GM23248 (cell line): ENCODE data around the gene PPP1R3F. TPM values are rescaled to one million over a fixed set of nuclear protein-coding genes. Genes with fewer than 3 reads are reported as not detected.
"Not testable (repeated sequence)": the region's sequence is repeated elsewhere in the genome, so short reads cannot be mapped to it uniquely, and the experiment has no call there.

Source experiments
- DNase-seq: peaks from one replicate; pipeline ENCODE4 v3.0.0-alpha.2; 2015
- H2AFZ ChIP-seq: fragments of 200-600 bp; sonication (generic); 2 replicates; pipeline ENCODE4 v1.6.1; 2016; ENCODE audit warnings: antibody characterized with exemption
- H3F3A ChIP-seq: fragments of 200-600 bp; sonication (generic); 2 replicates; pipeline ENCODE4 v1.6.1; 2016; ENCODE audit warnings: mild to moderate bottlenecking, antibody characterized with exemption, mixed run types; ENCODE audit not compliant: insufficient read depth
- H3K27ac ChIP-seq: fragments of 200-600 bp; sonication (generic); 2 replicates; pipeline ENCODE4 v1.5.1; 2016; ENCODE audit warnings: mild to moderate bottlenecking
- H3K27me3 ChIP-seq: fragments of 200-600 bp; sonication (generic); replicated peaks from 2 replicates; pipeline ENCODE4 v1.6.1; 2016; ENCODE audit warnings: mild to moderate bottlenecking; ENCODE audit not compliant: insufficient read depth
- H3K36me3 ChIP-seq: fragments of 200-600 bp; sonication (generic); 2 replicates; pipeline ENCODE4 v1.6.1; 2016; ENCODE audit warnings: low read depth, mild to moderate bottlenecking
- H3K4me1 ChIP-seq: fragments of 200-600 bp; sonication (generic); 2 replicates; pipeline ENCODE4 v1.6.1; 2016; ENCODE audit warnings: mild to moderate bottlenecking; ENCODE audit not compliant: insufficient read depth
- H3K4me2 ChIP-seq: fragments of 200-600 bp; sonication (generic); one replicate; pipeline ENCODE4 v1.6.1; 2016; ENCODE audit warnings: mild to moderate bottlenecking; ENCODE audit not compliant: unreplicated experiment
- H3K4me3 ChIP-seq: fragments of 200-600 bp; sonication (generic); 2 replicates; pipeline ENCODE4 v1.5.1; 2016; ENCODE audit warnings: mild to moderate bottlenecking
- H3K79me2 ChIP-seq: fragments of 200-600 bp; sonication (generic); 2 replicates; pipeline ENCODE4 v1.6.1; 2016; ENCODE audit warnings: mild to moderate bottlenecking; ENCODE audit not compliant: insufficient read depth
- H3K9ac ChIP-seq: fragments of 200-600 bp; sonication (generic); 2 replicates; pipeline ENCODE4 v1.6.1; 2016; ENCODE audit warnings: mild to moderate bottlenecking
- H3K9me2 ChIP-seq: fragments of 200-600 bp; sonication (generic); 2 replicates; pipeline ENCODE4 v1.6.1; 2016; ENCODE audit warnings: mixed run types, mild to moderate bottlenecking, moderate library complexity; ENCODE audit not compliant: insufficient read depth
- H3K9me3 ChIP-seq: fragments of 200-600 bp; sonication (generic); one replicate; pipeline ENCODE4 v1.6.1; 2017; ENCODE audit warnings: low read depth
- H4K20me1 ChIP-seq: fragments of 200-600 bp; sonication (generic); 2 replicates; pipeline ENCODE4 v1.6.0; 2016; ENCODE audit not compliant: insufficient read depth
- WGBS, 2 experiments: methylation state at CpG; one replicate each; pipeline ENCODE4 v1.1.6; 2015 to 2017; ENCODE audit warnings: low lambda C conversion rate in 2 of 2, low coverage in 1 of 2; ENCODE audit errors: missing lambda C conversion rate in 2 of 2; 5-methylcytosine and 5-hydroxymethylcytosine counted together
- in situ Hi-C: fragments of 300-500 bp; cut with MboI; formaldehyde crosslinking; loops from 2 replicates; pipeline ENCODE4 v1.15.0; 2020
- polyA plus RNA-seq: library from polyadenylated mRNA; unstranded; fragments of >200 nt; fragmentation: Nextera tagmentation; extraction: Ambion mirVana; gene quantifications from 2 replicates; pipeline ENCODE4 v1.2.1, GENCODE V29; 2016
- total RNA-seq: library from RNA; depleted of rRNA; stranded (reverse); fragments of >200 nt; shearing (Covaris generic); gene quantifications from 2 replicates; pipeline ENCODE4 v1.2.3, GENCODE V29; 2014; rRNA removed

The PPP1R3F gene
- total and polyA plus RNA-seq, 2 experiments from 2014 or later: 4.4 to 10.6 TPM

- H3K4me1 ChIP-seq, H2AFZ ChIP-seq, H3K9me3 ChIP-seq, DNase-seq, H3K79me2 ChIP-seq, H3K27me3 ChIP-seq, H4K20me1 ChIP-seq, H3K9me2 ChIP-seq, H3K27ac ChIP-seq, H3K9ac ChIP-seq, H3K36me3 ChIP-seq, in situ Hi-C loops, H3K4me2 ChIP-seq, H3F3A ChIP-seq, H3K4me3 ChIP-seq: not testable (repeated sequence)
- WGBS, 2 experiments: no CpG with 5 or more reads among the region's 16 CpGs
Measured at GRCh38 chrX:49331282-49331681, 61.7 kb downstream of the PPP1R3F start, which contains the start of gene GAGE13. GAGE13 (plus strand) TSS chrX:49331582; CDS start chrX:49332738, 1,156 bp downstream.

GRCh38 chrX:49331841-49332240, 62.2 kb downstream of the PPP1R3F start:
- H3K27ac ChIP-seq, H3K9ac ChIP-seq, H3K9me2 ChIP-seq, H3K79me2 ChIP-seq, H3K4me2 ChIP-seq, DNase-seq, H4K20me1 ChIP-seq, H3K9me3 ChIP-seq, H2AFZ ChIP-seq, H3K36me3 ChIP-seq, H3F3A ChIP-seq, in situ Hi-C loops, H3K4me1 ChIP-seq, H3K27me3 ChIP-seq, H3K4me3 ChIP-seq: not testable (repeated sequence)
- WGBS, 2 experiments: 79 to 93% methylated on average over 11 to 16 of the region's 26 CpGs

Other genes starting within 250 kb of the PPP1R3F start
- gene TFE3, start 226.4 kb upstream of the PPP1R3F start, total RNA-seq: 72.5 and 85.6 TPM in 2 replicates
- gene TFE3, start 226.4 kb upstream of the PPP1R3F start, polyA plus RNA-seq: 53.0 and 57.3 TPM in 2 replicates
- 0.22 TPM in 1 of 2 replicates, not detected in the other for gene CCDC120, start 210.8 kb upstream of the PPP1R3F start, total RNA-seq
- 0.94 and 1.3 TPM in 2 replicates for gene CCDC120, start 210.8 kb upstream of the PPP1R3F start, polyA plus RNA-seq
- 17.5 and 24.6 TPM in 2 replicates for gene PRAF2, start 195.8 kb upstream of the PPP1R3F start, total RNA-seq
- 141 and 143 TPM in 2 replicates for gene PRAF2, start 195.8 kb upstream of the PPP1R3F start, polyA plus RNA-seq
- 78.5 and 91.9 TPM in 2 replicates for gene WDR45, start 189.9 kb upstream of the PPP1R3F start, total RNA-seq
- gene WDR45, start 189.9 kb upstream of the PPP1R3F start, polyA plus RNA-seq: 101 and 103 TPM in 2 replicates
- 19.7 and 22.4 TPM in 2 replicates for gene GPKOW, start 146.1 kb upstream of the PPP1R3F start, total RNA-seq
- 20.9 and 23.8 TPM in 2 replicates for gene GPKOW, start 146.1 kb upstream of the PPP1R3F start, polyA plus RNA-seq
- gene MAGIX, start 107.0 kb upstream of the PPP1R3F start, total RNA-seq: 1.3 and 8.0 TPM in 2 replicates
- gene MAGIX, start 107.0 kb upstream of the PPP1R3F start, polyA plus RNA-seq: 1.1 and 1.5 TPM in 2 replicates
- gene PLP2, start 97.9 kb upstream of the PPP1R3F start, total RNA-seq: 62.3 and 62.5 TPM in 2 replicates
- 204 and 209 TPM in 2 replicates for gene PLP2, start 97.9 kb upstream of the PPP1R3F start, polyA plus RNA-seq
- 9.0 and 10.8 TPM in 2 replicates for gene PRICKLE3, start 83.4 kb upstream of the PPP1R3F start, total RNA-seq
- gene PRICKLE3, start 83.4 kb upstream of the PPP1R3F start, polyA plus RNA-seq: 5.1 TPM in 2 replicates
- 0.54 TPM in 1 of 2 replicates, not detected in the other for gene SYP, start 69.6 kb upstream of the PPP1R3F start, total RNA-seq
- gene SYP, start 69.6 kb upstream of the PPP1R3F start, polyA plus RNA-seq: 0.23 TPM in 1 of 2 replicates, not detected in the other
- not detected in 2 replicates for gene CACNA1F, start 36.5 kb upstream of the PPP1R3F start, total RNA-seq
- not detected in 2 replicates for gene CACNA1F, start 36.5 kb upstream of the PPP1R3F start, polyA plus RNA-seq
- gene CCDC22, start 34.3 kb upstream of the PPP1R3F start, total RNA-seq: 8.6 and 10.7 TPM in 2 replicates
- gene CCDC22, start 34.3 kb upstream of the PPP1R3F start, polyA plus RNA-seq: 11.8 and 12.7 TPM in 2 replicates
- not detected in 2 replicates for gene FOXP3, start 5.1 kb upstream of the PPP1R3F start, total RNA-seq
- 0.08 and 0.20 TPM in 2 replicates for gene FOXP3, start 5.1 kb upstream of the PPP1R3F start, polyA plus RNA-seq
- gene GAGE10, start 33.9 kb downstream of the PPP1R3F start, total RNA-seq: not detected in 2 replicates
- gene GAGE10, start 33.9 kb downstream of the PPP1R3F start, polyA plus RNA-seq: not detected in 2 replicates
- gene GAGE12J, start 52.2 kb downstream of the PPP1R3F start, total RNA-seq: not detected in 2 replicates
- gene GAGE12J, start 52.2 kb downstream of the PPP1R3F start, polyA plus RNA-seq: not detected in 2 replicates
- gene GAGE13, start 61.8 kb downstream of the PPP1R3F start, total RNA-seq: not detected in 2 replicates
- gene GAGE13, start 61.8 kb downstream of the PPP1R3F start, polyA plus RNA-seq: not detected in 2 replicates